Measurements from ENCODE around the gene ELK4. TPM values are rescaled to one million over a fixed set of nuclear protein-coding genes. Genes with fewer than 3 reads are reported as not detected.

Gene ELK4
- polyA plus RNA-seq, 3 donors = 1.4 to 9.0 (median 2.6) TPM

- TF ChIP-seq CTCF (IDR thresholded peaks at IDR 0.05) = no peak
- H3K27ac ChIP-seq (ENCODE audit: low read depth in 1 of 2, low read length in 2 of 2) = no peak overlapping the region
- intact Hi-C loops (cut with micrococcal nuclease) = no loop called here
- H3K27me3 ChIP-seq (ENCODE audit: control insufficient read depth in 2 of 2, insufficient read depth in 2 of 2, low read length in 2 of 2) = no peaks in the 10 kb centered on the region
- no peak overlapping the region for H3K4me3 Mint-ChIP-seq
- H4K20me1 ChIP-seq (ENCODE audit: insufficient read depth, low read length) = no peaks in the 10 kb centered on the region
- H3K9ac ChIP-seq (ENCODE audit: insufficient read depth, low read length, poor library complexity, severe bottlenecking) = no peak overlapping the region
- H3K9me3 Mint-ChIP-seq = no peaks in the 10 kb centered on the region
- no peak overlapping the region for H3K27ac Mint-ChIP-seq
- H3K4me1 ChIP-seq (ENCODE audit: control insufficient read depth in 1 of 2, insufficient read depth in 2 of 2, low read length in 2 of 2) = no peaks in the 10 kb centered on the region
- WGBS (ENCODE audit: insufficient coverage) = 100% methylated on average over 4 of the region's 6 CpGs
- H3K79me2 ChIP-seq (ENCODE audit: insufficient read depth, low read length) = no peaks in the 10 kb centered on the region
- H3K4me3 ChIP-seq (replicated peaks in 1 of 3; ENCODE audit: low read depth in 2 of 3, low read length in 3 of 3) = no peak overlapping the region
- H3K27me3 Mint-ChIP-seq (ENCODE audit: low read depth in 3 of 3) = peaks cover 11 to 15% (median 11%) of the 10 kb centered on the region in 3 donors
- H3K4me1 Mint-ChIP-seq = peaks cover 5% of the 10 kb centered on the region
- H3K36me3 Mint-ChIP-seq = no peaks in the 10 kb centered on the region
- H3K36me3 ChIP-seq (replicated peaks in 1 of 2; ENCODE audit: control insufficient read depth in 1 of 2, insufficient read depth in 2 of 2, low read length in 2 of 2) = no peaks in the 10 kb centered on the region
- H2AFZ ChIP-seq (ENCODE audit: insufficient read depth, low read depth, low read length, poor library complexity, severe bottlenecking) = no peak overlapping the region
- no peaks in the 10 kb centered on the region for H3K9me3 ChIP-seq (replicated peaks in 1 of 2; ENCODE audit: control insufficient read depth in 1 of 2, insufficient read depth in 1 of 2, low read length in 2 of 2)
- H3K4me2 ChIP-seq (replicated peaks; ENCODE audit: extremely low read depth, low read length, poor library complexity, severe bottlenecking) = no peak overlapping the region
- no peak for DNase-seq
These were observed 46.5 kb downstream of the ELK4 start for GRCh38 chr1:205585169-205585834.

GRCh38 chr1:205584732-205585131 lies 47.1 kb downstream of the ELK4 start:
- Histone ChIP-seq H3K4me3 (replicated peaks in 1 of 3; ENCODE audit: low read depth in 2 of 3, low read length in 3 of 3) (no peak overlapping the region), H3K27ac (ENCODE audit: low read depth in 1 of 2, low read length in 2 of 2) (no peak overlapping the region), H3K79me2 (ENCODE audit: insufficient read depth, low read length) (no peaks in the 10 kb centered on the region), H4K20me1 (ENCODE audit: insufficient read depth, low read length) (no peaks in the 10 kb centered on the region), H3K27me3 (ENCODE audit: control insufficient read depth in 2 of 2, insufficient read depth in 2 of 2, low read length in 2 of 2) (no peaks in the 10 kb centered on the region), H3K4me1 (ENCODE audit: control insufficient read depth in 1 of 2, insufficient read depth in 2 of 2, low read length in 2 of 2) (no peaks in the 10 kb centered on the region), H3K9ac (ENCODE audit: insufficient read depth, low read length, poor library complexity, severe bottlenecking) (no peak overlapping the region), H3K4me2 (replicated peaks; ENCODE audit: extremely low read depth, low read length, poor library complexity, severe bottlenecking) (no peak overlapping the region), H3K9me3 (replicated peaks in 1 of 2; ENCODE audit: control insufficient read depth in 1 of 2, insufficient read depth in 1 of 2, low read length in 2 of 2) (no peaks in the 10 kb centered on the region), H2AFZ (ENCODE audit: insufficient read depth, low read depth, low read length, poor library complexity, severe bottlenecking) (no peak overlapping the region), H3K36me3 (replicated peaks in 1 of 2; ENCODE audit: control insufficient read depth in 1 of 2, insufficient read depth in 2 of 2, low read length in 2 of 2) (no peaks in the 10 kb centered on the region)
- no peak for DNase-seq
- intact Hi-C loops (cut with micrococcal nuclease) = no loop called here
- Mint-ChIP-seq H3K4me3 (no peak overlapping the region), H3K36me3 (no peaks in the 10 kb centered on the region), H3K27ac (peak overlapping the region in 1 of 7 donors; percentile 36), H3K9me3 (no peaks in the 10 kb centered on the region), H3K4me1 (peaks cover 5% of the 10 kb centered on the region), H3K27me3 (ENCODE audit: low read depth in 3 of 3) (peaks cover 11 to 19% (median 11%) of the 10 kb centered on the region in 3 donors)
- TF ChIP-seq CTCF (IDR thresholded peaks at IDR 0.05) = no peak
- 17% methylated on average over 1 of the region's 7 CpGs for WGBS (ENCODE audit: insufficient coverage)

Data from CD14-positive monocyte (primary cell).